ENCODE results near the gene BBS9.

GRCh38 chr7:33325754-33326484 lies 196.6 kb downstream of the BBS9 start:
- TF ChIP-seq POLR2A (IDR thresholded peaks at IDR 0.05) (no peak), CTCF (IDR thresholded peaks at IDR 0.05) (no peak)

Data from heart left ventricle (tissue), 13 donors.